SU-DHL-6 (cell line): ENCODE measurements around the gene LIPT2.

Experiments
- H2AFZ ChIP-seq: fragments of 200-600 bp; sonication (generic); 2 replicates; pipeline ENCODE4 v1.6.1; 2014; ENCODE audit warnings: low read depth, mild to moderate bottlenecking, moderate library complexity, mixed read lengths, antibody characterized with exemption, low read length; ENCODE audit not compliant: severe bottlenecking
- H3F3A ChIP-seq: fragments of 200-600 bp; shearing (Covaris generic); 2 replicates; pipeline ENCODE4 v1.6.0; 2016; ENCODE audit warnings: antibody characterized with exemption, mild to moderate bottlenecking; ENCODE audit not compliant: insufficient read depth
- H3K27ac ChIP-seq: fragments of 200-600 bp; sonication (generic); 2 replicates; pipeline ENCODE4 v1.5.1; 2016; ENCODE audit warnings: low read depth, mild to moderate bottlenecking, low read length, moderate library complexity, mixed read lengths
- H3K27me3 ChIP-seq: fragments of 200-600 bp; sonication (generic), shearing (Covaris generic); 2 replicates; pipeline ENCODE4 v1.6.0; 2014; ENCODE audit warnings: mild to moderate bottlenecking, low read length
- H3K36me3 ChIP-seq: fragments of 200-600 bp; sonication (generic); 2 replicates; pipeline ENCODE4 v1.6.1; 2014; ENCODE audit warnings: mild to moderate bottlenecking, low read length, mixed read lengths
- H3K4me2 ChIP-seq: fragments of 300-600, 200-600 bp; shearing (Covaris generic), sonication (generic); 2 replicates; pipeline ENCODE4 v1.6.0; 2014; ENCODE audit warnings: low read length, low read depth, mild to moderate bottlenecking; ENCODE audit not compliant: poor library complexity, severe bottlenecking
- H3K4me3 ChIP-seq: fragments of 200-600 bp; sonication (generic); 2 replicates; pipeline ENCODE4 v1.5.1; 2014; ENCODE audit warnings: antibody characterized with exemption, low read length, mild to moderate bottlenecking, mixed read lengths; ENCODE audit not compliant: insufficient read depth, poor library complexity, severe bottlenecking
- H3K79me2 ChIP-seq: fragments of 200-600 bp; sonication (generic); 2 replicates; pipeline ENCODE4 v1.6.1; 2014; ENCODE audit warnings: mild to moderate bottlenecking, low read length, moderate library complexity; ENCODE audit not compliant: insufficient read depth
- H3K9ac ChIP-seq: fragments of 200-600 bp; sonication (generic); 2 replicates; pipeline ENCODE4 v1.7.0; 2014; ENCODE audit warnings: mild to moderate bottlenecking, low read length
- H3K9me2 ChIP-seq: fragments of 200-600 bp; sonication (generic); replicated peaks from 2 replicates; pipeline ENCODE4 v1.6.1; 2014; ENCODE audit warnings: low read length; ENCODE audit not compliant: insufficient read depth
- H3K9me3 ChIP-seq: fragments of 200-600 bp; sonication (generic); 2 replicates; pipeline ENCODE4 v1.6.1; 2014; ENCODE audit warnings: low read length, mixed read lengths; ENCODE audit not compliant: insufficient read depth
- H4K20me1 ChIP-seq: fragments of 200-600 bp; sonication (generic); 2 replicates; pipeline ENCODE4 v1.6.1; 2014; ENCODE audit warnings: low read depth, mild to moderate bottlenecking, antibody characterized with exemption, low read length, moderate library complexity, mixed read lengths
- EZH2phosphoT487 ChIP-seq: fragments of 200-600 bp; sonication (generic), shearing (Covaris generic); conservative IDR thresholded peaks from 2 replicates; pipeline ENCODE4 v1.6.1; 2018; ENCODE audit warnings: mild to moderate bottlenecking, antibody characterized with exemption, low read length, moderate library complexity, mixed read lengths
- TF ChIP-seq, protein P1 (sequence below): fragments of 200-600 bp; sonication (generic); IDR thresholded peaks from one replicate; pipeline ENCODE4 v1.5.1; 2017; ENCODE audit warnings: antibody characterized with exemption, mild to moderate bottlenecking, low read length, moderate library complexity; ENCODE audit not compliant: insufficient read depth, poor library complexity, severe bottlenecking

The LIPT2 gene

DNA sequence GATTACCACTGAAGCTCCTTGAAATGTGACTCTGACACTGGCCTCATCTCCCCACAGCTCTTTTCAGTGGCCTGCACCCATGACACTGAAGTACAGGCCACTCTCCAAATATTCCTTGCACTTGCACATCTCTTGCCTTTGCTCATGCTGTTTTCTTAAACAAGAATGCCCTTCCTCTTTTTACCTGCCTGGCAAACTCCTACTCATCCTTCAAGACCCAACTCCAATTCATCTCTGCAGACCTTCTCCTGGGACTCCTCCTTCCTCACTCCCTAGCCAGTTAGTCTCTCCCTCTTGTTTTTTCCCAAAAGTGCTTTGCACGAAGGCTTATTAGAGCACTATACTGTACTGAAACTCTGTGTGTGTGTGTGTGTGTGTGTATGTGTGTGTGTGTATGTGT is 28.8 kb downstream of the LIPT2 start:
- no peaks in the 10 kb centered on the region for H4K20me1 ChIP-seq
- H3K4me3 ChIP-seq: no peak overlapping the region
- no peaks in the 10 kb centered on the region for H3K9me2 ChIP-seq
- no peaks in the 10 kb centered on the region for H3K27me3 ChIP-seq
- no peak overlapping the region for H2AFZ ChIP-seq
- no peaks in the 10 kb centered on the region for H3K79me2 ChIP-seq
- no peak overlapping the region for H3K9ac ChIP-seq
- no peak overlapping the region for H3K4me2 ChIP-seq
- H3K27ac ChIP-seq: no peak overlapping the region
- no peaks in the 10 kb centered on the region for H3K9me3 ChIP-seq
- no peaks in the 10 kb centered on the region for H3F3A ChIP-seq
- H3K36me3 ChIP-seq: no peaks in the 10 kb centered on the region
- no peak for TF ChIP-seq EZH2phosphoT487

DNA sequence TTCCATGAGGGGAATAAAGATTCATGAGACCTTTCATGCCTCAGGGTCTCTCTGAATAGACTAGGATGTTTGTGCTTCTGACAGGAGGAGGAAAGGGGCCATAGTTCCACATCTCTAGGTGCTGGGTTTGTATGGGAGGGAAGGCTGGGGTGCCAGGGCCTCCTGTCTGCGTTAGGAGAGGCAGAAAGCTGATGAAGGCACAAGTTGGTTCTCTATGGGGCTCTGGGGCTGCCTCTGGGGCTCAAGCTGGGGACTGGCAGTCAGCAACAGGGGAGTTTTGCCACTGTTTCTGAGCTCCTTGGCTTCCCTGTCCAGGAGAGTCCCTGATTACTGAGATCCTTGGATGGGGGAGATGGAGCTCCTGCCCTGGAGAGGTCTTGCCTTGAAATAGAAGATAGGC is 30.3 kb downstream of the LIPT2 start:
- no peak overlapping the region for H3K27ac ChIP-seq
- H3K79me2 ChIP-seq: no peaks in the 10 kb centered on the region
- no peak overlapping the region for H2AFZ ChIP-seq
- no peaks in the 10 kb centered on the region for H4K20me1 ChIP-seq
- no peaks in the 10 kb centered on the region for H3F3A ChIP-seq
- no peaks in the 10 kb centered on the region for H3K27me3 ChIP-seq
- TF ChIP-seq, protein P1, sequence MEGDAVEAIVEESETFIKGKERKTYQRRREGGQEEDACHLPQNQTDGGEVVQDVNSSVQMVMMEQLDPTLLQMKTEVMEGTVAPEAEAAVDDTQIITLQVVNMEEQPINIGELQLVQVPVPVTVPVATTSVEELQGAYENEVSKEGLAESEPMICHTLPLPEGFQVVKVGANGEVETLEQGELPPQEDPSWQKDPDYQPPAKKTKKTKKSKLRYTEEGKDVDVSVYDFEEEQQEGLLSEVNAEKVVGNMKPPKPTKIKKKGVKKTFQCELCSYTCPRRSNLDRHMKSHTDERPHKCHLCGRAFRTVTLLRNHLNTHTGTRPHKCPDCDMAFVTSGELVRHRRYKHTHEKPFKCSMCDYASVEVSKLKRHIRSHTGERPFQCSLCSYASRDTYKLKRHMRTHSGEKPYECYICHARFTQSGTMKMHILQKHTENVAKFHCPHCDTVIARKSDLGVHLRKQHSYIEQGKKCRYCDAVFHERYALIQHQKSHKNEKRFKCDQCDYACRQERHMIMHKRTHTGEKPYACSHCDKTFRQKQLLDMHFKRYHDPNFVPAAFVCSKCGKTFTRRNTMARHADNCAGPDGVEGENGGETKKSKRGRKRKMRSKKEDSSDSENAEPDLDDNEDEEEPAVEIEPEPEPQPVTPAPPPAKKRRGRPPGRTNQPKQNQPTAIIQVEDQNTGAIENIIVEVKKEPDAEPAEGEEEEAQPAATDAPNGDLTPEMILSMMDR: no peak
- no peak for TF ChIP-seq EZH2phosphoT487
- no peaks in the 10 kb centered on the region for H3K9me3 ChIP-seq
- H3K4me3 ChIP-seq: no peak overlapping the region
- no peaks in the 10 kb centered on the region for H3K36me3 ChIP-seq
- no peak overlapping the region for H3K4me2 ChIP-seq
- no peak overlapping the region for H3K9ac ChIP-seq
- no peaks in the 10 kb centered on the region for H3K9me2 ChIP-seq

DNA sequence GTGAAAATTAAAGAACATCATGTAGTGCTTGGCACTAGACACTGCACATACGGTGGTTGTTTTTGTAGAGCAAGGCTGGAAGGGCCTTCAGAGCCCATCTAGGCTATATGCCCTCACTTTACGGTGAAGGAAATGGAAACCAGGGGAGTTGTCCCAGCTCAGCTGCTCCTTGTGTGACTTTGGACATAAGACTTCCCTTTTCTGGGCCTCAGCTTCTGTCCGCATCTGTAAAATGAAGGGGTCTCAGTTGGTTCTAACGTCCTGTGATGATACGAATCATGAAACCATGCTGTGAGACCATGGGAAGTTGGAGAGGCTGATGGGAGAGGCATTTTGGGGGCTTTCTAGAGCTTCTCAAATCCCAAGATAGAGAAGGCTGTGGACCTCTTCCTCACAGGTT is 30.9 kb downstream of the LIPT2 start:
- Histone ChIP-seq H3K4me2 (no peak overlapping the region), H3K79me2 (no peaks in the 10 kb centered on the region)

DNA sequence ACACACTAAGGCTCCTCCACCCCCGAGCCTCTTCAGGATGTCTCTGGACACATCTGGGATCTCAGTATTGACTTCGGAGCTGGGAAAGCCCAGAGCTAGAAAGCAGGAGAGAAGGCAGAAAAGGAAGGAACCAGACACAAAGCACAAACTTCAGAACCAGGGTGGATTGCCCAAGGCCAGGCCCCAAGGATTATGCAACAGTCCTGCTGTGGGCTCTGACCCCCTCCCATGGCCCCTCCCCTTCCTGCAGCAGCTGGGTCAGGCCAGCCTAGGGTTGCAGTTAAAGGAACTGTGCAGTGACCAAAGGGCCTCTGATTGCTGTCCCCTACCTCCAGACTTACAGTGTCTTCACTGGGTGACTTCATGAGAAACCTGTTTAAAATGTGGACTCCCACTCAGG is 31.5 kb downstream of the LIPT2 start:
- TF ChIP-seq, protein P1: no peak
- no peak for TF ChIP-seq EZH2phosphoT487
- no peak overlapping the region for H3K4me2 ChIP-seq
- H3K27ac ChIP-seq: no peak overlapping the region
- no peak overlapping the region for H2AFZ ChIP-seq
- no peaks in the 10 kb centered on the region for H4K20me1 ChIP-seq
- H3K36me3 ChIP-seq: no peaks in the 10 kb centered on the region
- no peaks in the 10 kb centered on the region for H3K79me2 ChIP-seq
- H3K9me2 ChIP-seq: no peaks in the 10 kb centered on the region
- H3K27me3 ChIP-seq: no peaks in the 10 kb centered on the region
- H3F3A ChIP-seq: no peaks in the 10 kb centered on the region
- H3K4me3 ChIP-seq: no peak overlapping the region
- H3K9me3 ChIP-seq: no peaks in the 10 kb centered on the region
- H3K9ac ChIP-seq: no peak overlapping the region

More for the DNA sequence above, 30.9 kb downstream of the LIPT2 start:
- H3K27ac ChIP-seq: no peak overlapping the region
- no peaks in the 10 kb centered on the region for H3K9me3 ChIP-seq
- no peaks in the 10 kb centered on the region for H3K9me2 ChIP-seq
- H2AFZ ChIP-seq: no peak overlapping the region
- H3K36me3 ChIP-seq: no peaks in the 10 kb centered on the region
- H3K4me3 ChIP-seq: no peak overlapping the region
- TF ChIP-seq EZH2phosphoT487: no peak
- TF ChIP-seq, protein P1: no peak
- H3K27me3 ChIP-seq: no peaks in the 10 kb centered on the region
- no peaks in the 10 kb centered on the region for H4K20me1 ChIP-seq
- H3K9ac ChIP-seq: no peak overlapping the region
- no peaks in the 10 kb centered on the region for H3F3A ChIP-seq
